ENCODE results near the gene CYTH1.
"Not testable (repeated sequence)": the region's sequence is repeated elsewhere in the genome, so short reads cannot be mapped to it uniquely, and the experiment has no call there.

Gene CYTH1

GRCh38 chr17:78779850-78780249, 2.2 kb downstream of the CYTH1 start:
- Histone ChIP-seq H3K27me3 (replicated peaks) (no peaks in the 10 kb centered on the region), H3K4me3 (ENCODE audit: low read depth, low read length) (no peak overlapping the region), H3K27ac (no peak overlapping the region), H3K36me3 (replicated peaks) (no peaks in the 10 kb centered on the region)
- in situ Hi-C loops (cut with HindIII; ENCODE audit: low pct_ligation_motif_present, low sequenced_read_pairs), result no loop called here
- no peak for TF ChIP-seq CTCF (IDR thresholded peaks at IDR 0.05; ENCODE audit: low read depth, low read length, missing control alignments)
- DNase-seq, result no peak

- H3K27ac ChIP-seq; H3K27me3 ChIP-seq (replicated peaks); H3K36me3 ChIP-seq (replicated peaks); H3K4me3 ChIP-seq (ENCODE audit: low read depth, low read length); in situ Hi-C loops (cut with HindIII; ENCODE audit: low pct_ligation_motif_present, low sequenced_read_pairs); DNase-seq: not testable (repeated sequence)
Observed at GRCh38 chr17:78779286-78779651, 2.8 kb downstream of the CYTH1 start.

- in situ Hi-C loops (cut with HindIII; ENCODE audit: low pct_ligation_motif_present, low sequenced_read_pairs), result no loop called here
- TF ChIP-seq CTCF (IDR thresholded peaks at IDR 0.05; ENCODE audit: low read depth, low read length, missing control alignments), result no peak
- H3K27ac ChIP-seq, result no peak overlapping the region
- DNase-seq, result no peak
- H3K36me3 ChIP-seq (replicated peaks), result no peaks in the 10 kb centered on the region
- no peak overlapping the region for H3K4me3 ChIP-seq (ENCODE audit: low read depth, low read length)
- H3K27me3 ChIP-seq (replicated peaks), result no peaks in the 10 kb centered on the region
Observed at GRCh38 chr17:78777881-78778280, 4.2 kb downstream of the CYTH1 start.

- Histone ChIP-seq H3K27me3 (replicated peaks) (no peaks in the 10 kb centered on the region), H3K4me3 (ENCODE audit: low read depth, low read length) (no peak overlapping the region), H3K27ac (no peak overlapping the region), H3K36me3 (replicated peaks) (no peaks in the 10 kb centered on the region)
- TF ChIP-seq CTCF (IDR thresholded peaks at IDR 0.05; ENCODE audit: low read depth, low read length, missing control alignments), result no peak
- in situ Hi-C loops (cut with HindIII; ENCODE audit: low pct_ligation_motif_present, low sequenced_read_pairs), result no loop called here
- DNase-seq, result no peak
Observed at GRCh38 chr17:78774956-78775571, 7.0 kb downstream of the CYTH1 start.

GRCh38 chr17:78774453-78774852, 7.6 kb downstream of the CYTH1 start:
- Histone ChIP-seq H3K4me3 (ENCODE audit: low read depth, low read length) (no peak overlapping the region), H3K27ac (no peak overlapping the region), H3K27me3 (replicated peaks) (no peaks in the 10 kb centered on the region), H3K36me3 (replicated peaks) (no peaks in the 10 kb centered on the region)
- TF ChIP-seq CTCF (IDR thresholded peaks at IDR 0.05; ENCODE audit: low read depth, low read length, missing control alignments), result no peak
- in situ Hi-C loops (cut with HindIII; ENCODE audit: low pct_ligation_motif_present, low sequenced_read_pairs), result no loop called here
- DNase-seq, result no peak

- Histone ChIP-seq H3K27ac (no peak overlapping the region), H3K4me3 (ENCODE audit: low read depth, low read length) (no peak overlapping the region), H3K27me3 (replicated peaks) (no peaks in the 10 kb centered on the region), H3K36me3 (replicated peaks) (no peaks in the 10 kb centered on the region)
- in situ Hi-C loops (cut with HindIII; ENCODE audit: low pct_ligation_motif_present, low sequenced_read_pairs), result no loop called here
- no peak for DNase-seq
- TF ChIP-seq CTCF (IDR thresholded peaks at IDR 0.05; ENCODE audit: low read depth, low read length, missing control alignments), result no peak
Observed at GRCh38 chr17:78771758-78772382, 10.2 kb downstream of the CYTH1 start.

Data from brain microvascular endothelial cell (primary cell).